Measurements from ENCODE around the gene NOS3.
"Not testable (repeated sequence)": the region's sequence is repeated elsewhere in the genome, so short reads cannot be mapped to it uniquely, and the experiment has no call there.

NOS3 gene

GRCh38 chr7:151017370-151017952, 26.6 kb downstream of the NOS3 start:
- no peak for DNase-seq (ENCODE audit: low read depth)

GRCh38 chr7:151017953-151018420, 27.2 kb downstream of the NOS3 start:
- DNase-seq (ENCODE audit: low read depth), result no peak

GRCh38 chr7:151018421-151019129, 27.8 kb downstream of the NOS3 start:
- no peak for DNase-seq (ENCODE audit: low read depth)

- no peak for DNase-seq (ENCODE audit: low read depth)
These were observed 28.3 kb downstream of the NOS3 start for GRCh38 chr7:151019130-151019447.

- DNase-seq (ENCODE audit: low read depth), result no peak
These were observed 29.4 kb downstream of the NOS3 start for GRCh38 chr7:151020231-151020630.

GRCh38 chr7:151023232-151023631, 32.4 kb downstream of the NOS3 start:
- DNase-seq (ENCODE audit: low read depth), result no peak

- DNase-seq (ENCODE audit: low read depth), result no peak
These were observed 33.7 kb downstream of the NOS3 start, which contains the start of gene ATG9B for GRCh38 chr7:151024435-151025056. ATG9B (minus strand) TSS chr7:151024494; CDS start chr7:151024423, 71 bp downstream.

- DNase-seq (ENCODE audit: low read depth), result peak; percentile 41
These were observed 35.3 kb downstream of the NOS3 start for GRCh38 chr7:151025924-151026671.

- DNase-seq (ENCODE audit: low read depth), result not testable (repeated sequence)
These were observed 36.2 kb downstream of the NOS3 start for GRCh38 chr7:151026771-151027727.

GRCh38 chr7:151027728-151028130, 36.9 kb downstream of the NOS3 start:
- not testable (repeated sequence) for DNase-seq (ENCODE audit: low read depth)

GRCh38 chr7:151028131-151028947, 37.5 kb downstream of the NOS3 start, which contains the start of gene ABCB8:
ABCB8 (plus strand) TSS chr7:151028450; CDS start chr7:151028516, 66 bp downstream.
- DNase-seq (ENCODE audit: low read depth), result peak; percentile 90

- no peak for DNase-seq (ENCODE audit: low read depth)
These were observed 38.2 kb downstream of the NOS3 start for GRCh38 chr7:151028948-151029501.

GRCh38 chr7:151031011-151031410, 40.2 kb downstream of the NOS3 start:
- DNase-seq (ENCODE audit: low read depth), result no peak

- no peak for DNase-seq (ENCODE audit: low read depth)
These were observed 42.4 kb downstream of the NOS3 start for GRCh38 chr7:151032936-151033863.

GRCh38 chr7:151033864-151034249, 43.0 kb downstream of the NOS3 start:
- no peak for DNase-seq (ENCODE audit: low read depth)

- no peak for DNase-seq (ENCODE audit: low read depth)
These were observed 43.7 kb downstream of the NOS3 start for GRCh38 chr7:151034312-151035025.

GRCh38 chr7:151035026-151035717, 44.4 kb downstream of the NOS3 start:
- DNase-seq (ENCODE audit: low read depth), result no peak

GRCh38 chr7:151035902-151036301, 45.1 kb downstream of the NOS3 start:
- no peak for DNase-seq (ENCODE audit: low read depth)
